ENCODE data around the gene PITPNC1.
"Not testable (repeated sequence)": the region's sequence is repeated elsewhere in the genome, so short reads cannot be mapped to it uniquely, and the experiment has no call there.

Gene PITPNC1

GRCh38 chr17:67651218-67651579 is 274.1 kb downstream of the PITPNC1 start:
- DNase-seq (ENCODE audit: low spot score), result not testable (repeated sequence)

- no peak for DNase-seq (ENCODE audit: low spot score)
Observed at GRCh38 chr17:67652433-67652832, 275.4 kb downstream of the PITPNC1 start.

- DNase-seq (ENCODE audit: low spot score), result no peak
Observed at GRCh38 chr17:67655478-67656148, 278.5 kb downstream of the PITPNC1 start.

- no peak for DNase-seq (ENCODE audit: low spot score)
Observed at GRCh38 chr17:67656494-67657203, 279.6 kb downstream of the PITPNC1 start.

- DNase-seq (ENCODE audit: low spot score), result no peak
Observed at GRCh38 chr17:67657596-67657995, 280.5 kb downstream of the PITPNC1 start.

- DNase-seq (ENCODE audit: low spot score), result no peak
Observed at GRCh38 chr17:67658265-67658664, 281.2 kb downstream of the PITPNC1 start.

GRCh38 chr17:67659028-67659427 is 281.9 kb downstream of the PITPNC1 start:
- no peak for DNase-seq (ENCODE audit: low spot score)

GRCh38 chr17:67662712-67663111 is 285.6 kb downstream of the PITPNC1 start:
- no peak for DNase-seq (ENCODE audit: low spot score)

GRCh38 chr17:67663457-67663856 is 286.4 kb downstream of the PITPNC1 start:
- DNase-seq (ENCODE audit: low spot score), result no peak

- DNase-seq (ENCODE audit: low spot score), result no peak
Observed at GRCh38 chr17:67666028-67666427, 288.9 kb downstream of the PITPNC1 start.

GRCh38 chr17:67666710-67667109 is 289.6 kb downstream of the PITPNC1 start:
- DNase-seq (ENCODE audit: low spot score), result no peak

- no peak for DNase-seq (ENCODE audit: low spot score)
Observed at GRCh38 chr17:67671493-67671892, 294.4 kb downstream of the PITPNC1 start.

- DNase-seq (ENCODE audit: low spot score), result no peak
Observed at GRCh38 chr17:67672592-67673335, 295.7 kb downstream of the PITPNC1 start.

GRCh38 chr17:67675481-67675880 is 298.4 kb downstream of the PITPNC1 start:
- DNase-seq (ENCODE audit: low spot score), result no peak

GRCh38 chr17:67676305-67676704 is 299.2 kb downstream of the PITPNC1 start:
- no peak for DNase-seq (ENCODE audit: low spot score)

- no peak for DNase-seq (ENCODE audit: low spot score)
Observed at GRCh38 chr17:67678414-67678813, 301.3 kb downstream of the PITPNC1 start.

GRCh38 chr17:67679225-67679624 is 302.1 kb downstream of the PITPNC1 start:
- no peak for DNase-seq (ENCODE audit: low spot score)

GRCh38 chr17:67679721-67680120 is 302.6 kb downstream of the PITPNC1 start:
- DNase-seq (ENCODE audit: low spot score), result no peak

- DNase-seq (ENCODE audit: low spot score), result no peak
Observed at GRCh38 chr17:67680445-67681224, 303.6 kb downstream of the PITPNC1 start.

- DNase-seq (ENCODE audit: low spot score), result no peak
Observed at GRCh38 chr17:67682196-67682595, 305.1 kb downstream of the PITPNC1 start.

GRCh38 chr17:67685351-67685750 is 308.3 kb downstream of the PITPNC1 start:
- no peak for DNase-seq (ENCODE audit: low spot score)

- no peak for DNase-seq (ENCODE audit: low spot score)
Observed at GRCh38 chr17:67686241-67686640, 309.2 kb downstream of the PITPNC1 start.

Data from CD4-positive, alpha-beta T cell treated with Interleukin-15 for 4 hours (primary cell).